Adrenal gland (tissue), 12 donors: Measurements from ENCODE around the gene ADGRA3. TPM values are rescaled to one million over a fixed set of nuclear protein-coding genes. Genes with fewer than 3 reads are reported as not detected.

ENCODE experiments used
- DNase-seq, 7 donors: peaks; one replicate each; pipeline ENCODE4 v3.0.0-alpha.2; 2019 to 2020
- H3K27ac ChIP-seq, 5 donors: fragments of 200-600 bp; sonication (generic) in 4 of 5; 1 replicate in 3 of 5; 2 replicates in 2 of 5; pipeline versions ENCODE4 v1.5.1 to v1.8.0; 2016 to 2020; ENCODE audit warnings: mild to moderate bottlenecking in 1 of 5
- H3K27me3 ChIP-seq: fragments of 200-600 bp; 2 replicates; pipeline ENCODE4 v1.8.0; 2021
- H3K36me3 ChIP-seq, 2 donors: fragments of 200-600 bp; replicated peaks in 1 of 2; 1 replicate in 1 of 2; 2 replicates in 1 of 2; pipeline versions ENCODE4 v1.5.1 to v1.8.0; 2018 to 2022
- H3K4me1 ChIP-seq, 2 donors: fragments of 200-600 bp; replicated peaks in 1 of 2; 1 replicate in 1 of 2; 2 replicates in 1 of 2; pipeline versions ENCODE4 v1.5.1 to v1.8.0; 2018 to 2021
- H3K4me3 ChIP-seq, 4 donors: fragments of 200-600 bp; sonication (generic) in 3 of 4; one replicate each; pipeline ENCODE4 v1.5.1; 2016 to 2018
- H3K9me3 ChIP-seq, 3 donors: fragments of 200-600 bp; sonication (generic) in 1 of 3; replicated peaks in 1 of 3; 1 replicate in 2 of 3; 2 replicates in 1 of 3; pipeline versions ENCODE4 v1.5.1 to v1.8.0; 2016 to 2021
- POLR2A ChIP-seq, 2 donors: fragments of 450-650 bp; IDR thresholded peaks; one replicate each; pipeline ENCODE4 v1.6.1; 2017; ENCODE audit warnings: antibody characterized with exemption in 2 of 2, mild to moderate bottlenecking in 2 of 2, moderate library complexity in 1 of 2
- WGBS, 4 donors: extraction: QIAGEN DNeasy Blood & Tissue Kit in 2 of 4; methylation state at CpG; one replicate each; pipeline versions ENCODE4 v1.1.5 to v1.1.7; 2013 to 2017; 5-methylcytosine and 5-hydroxymethylcytosine counted together
- intact Hi-C, 2 donors: fragments of 100-400 bp; cut with DNase I; formaldehyde crosslinking; loops; one replicate each; pipeline versions ENCODE4 v1.14.1 to v1.15.0; 2022 to 2023
- polyA plus RNA-seq, 3 donors: library from polyadenylated mRNA; stranded (reverse); fragments of 200-250 nt in 2 of 3; fragments of 350-450 nt in 1 of 3; fragmentation: Illumina TruSeq in 1 of 3; extraction: RNeasy Lipid Tissue Mini Kit (QIAGEN cat#74804) in 1 of 3; gene quantifications; one replicate each; pipeline ENCODE4 v1.2.3, GENCODE V29; 2013 to 2014
- total RNA-seq, 9 donors: library from RNA; depleted of rRNA in 4 of 9; stranded (reverse); fragments of >200 nt in 4 of 9; fragments of 120-200 nt in 1 of 9; fragmentation: NEBNext Ultra II Directional in 1 of 9; extraction: Animal tissue kit (Norgen Biotek cat#: 25700) in 1 of 9; gene quantifications; one replicate each; pipeline versions ENCODE4 v1.1.0 to v1.2.4, GENCODE V29; 2013 to 2023
- TF ChIP-seq, protein P1 (sequence below), 6 experiments: fragments of 450-650 bp in 4 of 6; fragments of 200-600 bp in 2 of 6; sonication (generic) in 1 of 6; IDR thresholded peaks; 1 replicate in 5 of 6; 2 replicates in 1 of 6; pipeline versions ENCODE4 v1.5.1 to v1.8.0; 2016 to 2021; ENCODE audit warnings: antibody characterized with exemption in 6 of 6, mild to moderate bottlenecking in 2 of 6, moderate library complexity in 1 of 6
- donor health status: healthy with polysubstance abuse.
- donor health status: Bipolar disorder and iron deficiency.
- donor health status: DM: yes; HTN: yes; CAD: no.
- donor health status: DM: no; HTN: no; CAD: no.
- donor health status: DM: no; HTN: no; CAD: no.
- donor health status: DM: yes; HTN: yes; CAD: no.

Gene ADGRA3
- total and polyA plus RNA-seq, 12 donors = 9.8 to 36.9 (median 24.0) TPM

DNA sequence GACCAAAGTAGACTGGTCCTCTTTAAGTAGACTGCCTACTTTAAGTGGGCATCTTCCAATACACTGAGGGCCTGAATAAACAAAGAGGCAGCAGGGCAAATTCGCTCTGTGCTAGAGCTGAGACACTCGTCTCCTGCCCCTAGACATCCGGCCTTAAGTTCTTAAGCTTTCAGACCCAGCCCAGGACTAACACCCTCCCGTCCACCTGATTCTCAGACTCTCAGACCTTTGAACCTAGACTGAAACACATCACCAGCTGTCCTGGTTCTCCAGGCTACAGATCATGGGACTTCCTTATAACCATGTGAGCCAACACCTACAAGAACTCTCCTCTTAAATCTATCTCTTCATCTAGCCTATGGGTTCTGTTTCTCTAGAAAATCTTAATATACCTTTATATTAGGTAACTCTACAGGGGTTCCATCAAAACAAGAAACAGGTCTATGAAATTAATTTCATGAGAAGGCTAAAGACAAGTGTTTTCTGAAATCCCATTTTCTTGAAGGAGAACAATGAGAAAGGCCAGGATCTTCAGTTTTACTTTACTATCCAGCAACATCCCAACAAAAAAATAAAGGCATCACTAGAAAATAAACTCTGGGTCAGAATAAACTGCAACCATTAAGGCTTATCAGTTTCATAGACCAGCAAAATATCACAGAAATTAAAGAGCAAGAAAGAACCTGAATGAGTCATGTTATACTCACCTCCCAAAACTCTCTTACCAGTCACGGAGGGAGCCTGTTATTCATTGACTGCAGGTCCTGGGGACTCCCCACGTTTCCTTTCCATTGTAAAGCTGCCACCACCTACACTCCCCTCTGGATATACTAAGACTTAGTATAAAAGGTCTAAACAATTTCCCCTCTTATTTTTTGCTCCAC lies 14.8 kb downstream of the ADGRA3 start:
- no peak overlapping the region for H3K27ac ChIP-seq
- no peak for TF ChIP-seq POLR2A (IDR thresholded peaks at IDR 0.05)
- TF ChIP-seq, protein P1, sequence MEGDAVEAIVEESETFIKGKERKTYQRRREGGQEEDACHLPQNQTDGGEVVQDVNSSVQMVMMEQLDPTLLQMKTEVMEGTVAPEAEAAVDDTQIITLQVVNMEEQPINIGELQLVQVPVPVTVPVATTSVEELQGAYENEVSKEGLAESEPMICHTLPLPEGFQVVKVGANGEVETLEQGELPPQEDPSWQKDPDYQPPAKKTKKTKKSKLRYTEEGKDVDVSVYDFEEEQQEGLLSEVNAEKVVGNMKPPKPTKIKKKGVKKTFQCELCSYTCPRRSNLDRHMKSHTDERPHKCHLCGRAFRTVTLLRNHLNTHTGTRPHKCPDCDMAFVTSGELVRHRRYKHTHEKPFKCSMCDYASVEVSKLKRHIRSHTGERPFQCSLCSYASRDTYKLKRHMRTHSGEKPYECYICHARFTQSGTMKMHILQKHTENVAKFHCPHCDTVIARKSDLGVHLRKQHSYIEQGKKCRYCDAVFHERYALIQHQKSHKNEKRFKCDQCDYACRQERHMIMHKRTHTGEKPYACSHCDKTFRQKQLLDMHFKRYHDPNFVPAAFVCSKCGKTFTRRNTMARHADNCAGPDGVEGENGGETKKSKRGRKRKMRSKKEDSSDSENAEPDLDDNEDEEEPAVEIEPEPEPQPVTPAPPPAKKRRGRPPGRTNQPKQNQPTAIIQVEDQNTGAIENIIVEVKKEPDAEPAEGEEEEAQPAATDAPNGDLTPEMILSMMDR (IDR thresholded peaks at IDR 0.05) = no peak
- H3K9me3 ChIP-seq = no peaks in the 10 kb centered on the region
- no peak overlapping the region for H3K4me3 ChIP-seq
- 81 to 88% (median 82%) methylated on average over 6 of the region's 6 CpGs for WGBS, 4 donors
- DNase-seq = no peak
- H3K4me1 ChIP-seq = peaks cover 9 to 12% of the 10 kb centered on the region in 2 donors
- H3K27me3 ChIP-seq = no peaks in the 10 kb centered on the region
- intact Hi-C loops = no loop called here
- H3K36me3 ChIP-seq = no peaks in the 10 kb centered on the region

DNA sequence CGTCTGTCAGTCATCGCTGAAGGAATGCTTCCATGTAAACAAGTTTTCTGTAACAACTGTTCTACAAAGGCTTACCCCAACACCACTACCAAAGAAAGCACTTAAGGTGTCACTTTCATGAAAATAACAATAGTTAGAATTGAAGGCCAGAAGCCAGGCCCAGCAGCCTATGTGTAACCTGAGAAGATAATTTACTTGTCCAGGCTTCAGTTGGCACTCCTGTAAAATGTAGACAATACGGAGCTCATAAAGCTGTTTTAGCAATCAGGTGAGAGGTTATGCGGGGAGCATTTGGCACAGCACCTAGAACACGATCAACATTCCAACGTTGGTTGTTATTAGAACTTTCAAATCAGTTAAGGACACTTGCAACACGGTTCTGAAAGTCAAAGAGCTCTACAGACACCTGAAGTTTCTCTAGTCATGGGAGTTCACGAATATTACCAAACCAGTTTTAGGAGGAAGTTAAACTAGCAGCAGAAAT lies 15.7 kb downstream of the ADGRA3 start:
- Histone ChIP-seq H3K27ac (no peak overlapping the region), H3K9me3 (no peaks in the 10 kb centered on the region), H3K27me3 (no peaks in the 10 kb centered on the region), H3K4me3 (no peak overlapping the region), H3K36me3 (no peaks in the 10 kb centered on the region), H3K4me1 (peaks cover 9 to 12% of the 10 kb centered on the region in 2 donors)
- TF ChIP-seq, protein P1 (IDR thresholded peaks at IDR 0.05) = no peak
- no peak for TF ChIP-seq POLR2A (IDR thresholded peaks at IDR 0.05)
- intact Hi-C loops = no loop called here
- no peak for DNase-seq
- WGBS, 4 donors = 78 to 85% (median 83%) methylated on average over 8 of the region's 8 CpGs

DNA sequence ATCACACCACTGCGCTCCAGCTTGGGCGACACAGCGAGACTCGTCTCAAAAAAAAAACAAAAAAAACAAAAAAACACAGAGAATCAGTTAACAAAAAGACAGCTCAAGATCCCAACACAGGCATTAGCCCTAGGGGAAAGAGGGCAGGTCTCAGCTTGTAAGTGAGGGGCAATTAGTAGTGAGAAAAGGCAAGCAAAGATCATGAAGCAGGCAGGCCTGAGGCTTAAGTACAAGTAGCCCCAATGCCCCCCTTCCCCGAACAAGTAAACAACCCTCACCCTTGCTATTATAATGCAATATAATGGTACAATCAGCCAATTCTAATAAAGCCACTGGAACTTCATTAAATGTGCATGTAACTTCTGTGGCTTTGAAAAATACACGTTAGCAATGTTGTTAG lies 17.0 kb downstream of the ADGRA3 start:
- Histone ChIP-seq H3K36me3 (no peaks in the 10 kb centered on the region), H3K27ac (no peak overlapping the region), H3K4me3 (no peak overlapping the region), H3K27me3 (no peaks in the 10 kb centered on the region), H3K4me1 (peaks cover 9 to 12% of the 10 kb centered on the region in 2 donors), H3K9me3 (no peaks in the 10 kb centered on the region)
- 79 to 91% (median 84%) methylated on average over 6 of the region's 6 CpGs for WGBS, 4 donors
- no peak for DNase-seq
- intact Hi-C loops = no loop called here
- TF ChIP-seq, protein P1 (IDR thresholded peaks at IDR 0.05) = no peak
- TF ChIP-seq POLR2A (IDR thresholded peaks at IDR 0.05) = no peak

DNA sequence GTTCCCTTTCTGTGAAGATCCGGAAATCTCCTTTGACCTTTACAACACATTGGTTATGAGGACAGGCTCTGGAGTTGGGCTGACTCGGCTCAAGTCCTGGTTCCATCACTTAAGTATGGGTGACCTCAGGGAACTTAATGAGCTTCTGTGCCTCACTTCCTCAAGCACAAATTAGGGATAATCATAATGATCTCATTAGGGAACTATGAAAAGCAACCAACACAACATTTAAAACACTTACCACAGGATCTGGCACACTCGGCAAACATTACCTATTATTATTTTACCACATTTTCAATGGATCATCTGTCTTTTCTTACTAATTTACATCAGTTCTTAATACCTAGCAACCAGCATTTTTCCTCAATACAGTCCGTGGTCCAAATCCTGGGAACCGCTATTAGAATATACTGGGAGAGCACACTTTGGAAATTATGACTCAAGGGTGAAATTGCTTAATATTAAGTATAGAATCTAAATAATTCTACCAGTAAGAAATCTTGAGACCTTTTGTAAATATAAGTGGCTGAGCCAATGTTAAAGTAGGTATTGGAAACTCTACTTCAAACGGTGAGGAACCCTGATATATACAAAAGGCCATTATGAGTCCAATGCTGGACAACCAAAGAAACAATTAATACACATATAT lies 19.6 kb downstream of the ADGRA3 start:
- TF ChIP-seq, protein P1 (IDR thresholded peaks at IDR 0.05) = no peak
- TF ChIP-seq POLR2A (IDR thresholded peaks at IDR 0.05) = no peak
- Histone ChIP-seq H3K4me3 (no peak overlapping the region), H3K36me3 (no peaks in the 10 kb centered on the region), H3K9me3 (no peaks in the 10 kb centered on the region), H3K27ac (no peak overlapping the region), H3K4me1 (peaks cover 0 to 3% of the 10 kb centered on the region in 2 donors), H3K27me3 (no peaks in the 10 kb centered on the region)
- intact Hi-C loops = no loop called here
- WGBS, 4 donors = 81 to 90% (median 88%) methylated on average over 6 of the region's 6 CpGs
- DNase-seq = no peak
